Measurements from ENCODE around the gene CDK8.

DNA sequence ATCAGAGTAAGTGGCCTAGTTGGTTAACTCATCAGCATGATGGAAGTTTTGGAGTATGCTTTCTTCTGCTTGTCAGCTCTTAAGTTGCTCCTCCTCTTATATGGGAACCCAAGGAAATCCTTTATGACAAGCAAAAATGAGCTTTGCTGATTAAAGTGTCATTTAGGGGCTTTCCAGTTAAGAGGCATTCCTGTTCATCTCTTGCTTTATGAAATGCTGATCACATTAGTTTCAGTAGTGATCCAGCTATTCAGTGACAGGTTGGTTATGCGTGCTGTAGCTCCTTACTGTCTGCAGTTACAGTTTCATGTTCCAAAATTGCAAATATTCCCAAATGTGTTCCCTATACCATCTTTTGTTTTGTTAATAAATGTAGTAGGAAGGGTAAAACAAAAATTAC is 146.6 kb downstream of the CDK8 start:
- TF ChIP-seq TAF1 (IDR thresholded peaks at IDR 0.05; ENCODE audit: borderline replicate concordance, insufficient read depth, low read length) (no peak), SIN3A (IDR thresholded peaks at IDR 0.05; ENCODE audit: borderline replicate concordance, insufficient read depth, low read length) (no peak), POLR2AphosphoS5 (IDR thresholded peaks at IDR 0.05; ENCODE audit: low read depth, low read length) (no peak), FOXP2 (optimal IDR thresholded peaks at IDR 0.05; ENCODE audit: borderline replicate concordance, extremely low read depth, extremely low read length, insufficient read depth) (no peak)
- TF ChIP-seq, protein P1, sequence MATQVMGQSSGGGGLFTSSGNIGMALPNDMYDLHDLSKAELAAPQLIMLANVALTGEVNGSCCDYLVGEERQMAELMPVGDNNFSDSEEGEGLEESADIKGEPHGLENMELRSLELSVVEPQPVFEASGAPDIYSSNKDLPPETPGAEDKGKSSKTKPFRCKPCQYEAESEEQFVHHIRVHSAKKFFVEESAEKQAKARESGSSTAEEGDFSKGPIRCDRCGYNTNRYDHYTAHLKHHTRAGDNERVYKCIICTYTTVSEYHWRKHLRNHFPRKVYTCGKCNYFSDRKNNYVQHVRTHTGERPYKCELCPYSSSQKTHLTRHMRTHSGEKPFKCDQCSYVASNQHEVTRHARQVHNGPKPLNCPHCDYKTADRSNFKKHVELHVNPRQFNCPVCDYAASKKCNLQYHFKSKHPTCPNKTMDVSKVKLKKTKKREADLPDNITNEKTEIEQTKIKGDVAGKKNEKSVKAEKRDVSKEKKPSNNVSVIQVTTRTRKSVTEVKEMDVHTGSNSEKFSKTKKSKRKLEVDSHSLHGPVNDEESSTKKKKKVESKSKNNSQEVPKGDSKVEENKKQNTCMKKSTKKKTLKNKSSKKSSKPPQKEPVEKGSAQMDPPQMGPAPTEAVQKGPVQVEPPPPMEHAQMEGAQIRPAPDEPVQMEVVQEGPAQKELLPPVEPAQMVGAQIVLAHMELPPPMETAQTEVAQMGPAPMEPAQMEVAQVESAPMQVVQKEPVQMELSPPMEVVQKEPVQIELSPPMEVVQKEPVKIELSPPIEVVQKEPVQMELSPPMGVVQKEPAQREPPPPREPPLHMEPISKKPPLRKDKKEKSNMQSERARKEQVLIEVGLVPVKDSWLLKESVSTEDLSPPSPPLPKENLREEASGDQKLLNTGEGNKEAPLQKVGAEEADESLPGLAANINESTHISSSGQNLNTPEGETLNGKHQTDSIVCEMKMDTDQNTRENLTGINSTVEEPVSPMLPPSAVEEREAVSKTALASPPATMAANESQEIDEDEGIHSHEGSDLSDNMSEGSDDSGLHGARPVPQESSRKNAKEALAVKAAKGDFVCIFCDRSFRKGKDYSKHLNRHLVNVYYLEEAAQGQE (IDR thresholded peaks at IDR 0.05; ENCODE audit: insufficient read depth in 1 of 2, low read depth in 2 of 2, low read length in 2 of 2), result no peak
